Neutrophil (primary cell): ENCODE data around the gene UBQLN2.

Source experiments
- H3K27ac ChIP-seq: fragments of 200-600 bp; sonication (generic); 2 replicates; pipeline ENCODE4 v1.5.1; 2016; ENCODE audit warnings: mild to moderate bottlenecking, moderate library complexity
- H3K27me3 ChIP-seq: fragments of 200-600 bp; sonication (generic); 2 replicates; pipeline ENCODE4 v1.6.0; 2016; ENCODE audit warnings: mild to moderate bottlenecking
- H3K36me3 ChIP-seq: fragments of 200-600 bp; sonication (generic); 2 replicates; pipeline ENCODE4 v1.5.1; 2017
- H3K4me1 ChIP-seq, 2 experiments: fragments of 200-600 bp in 1 of 2; sonication (generic) in 1 of 2; 1 replicate in 1 of 2; 2 replicates in 1 of 2; pipeline versions ENCODE4 v1.5.1 to v1.6.1; 2013 to 2016; ENCODE audit warnings: low read depth in 1 of 2, low read length in 1 of 2, mild to moderate bottlenecking in 1 of 2, moderate library complexity in 1 of 2; ENCODE audit not compliant: control insufficient read depth in 1 of 2, insufficient read depth in 1 of 2
- H3K4me3 ChIP-seq, 2 experiments: fragments of 200-600 bp in 1 of 2; sonication (generic) in 1 of 2; 1 replicate in 1 of 2; 2 replicates in 1 of 2; pipeline ENCODE4 v1.5.1; 2013 to 2016; ENCODE audit warnings: low read depth in 1 of 2, low read length in 1 of 2, mild to moderate bottlenecking in 1 of 2, moderate library complexity in 1 of 2
- H3K9me3 ChIP-seq: fragments of 200-600 bp; sonication (generic); 2 replicates; pipeline ENCODE4 v1.5.1; 2016
- CTCF ChIP-seq: fragments of 200-600 bp; sonication (generic); IDR thresholded peaks from 2 replicates; pipeline ENCODE4 v1.5.1; 2016; ENCODE audit warnings: antibody characterized with exemption

The UBQLN2 gene

DNA sequence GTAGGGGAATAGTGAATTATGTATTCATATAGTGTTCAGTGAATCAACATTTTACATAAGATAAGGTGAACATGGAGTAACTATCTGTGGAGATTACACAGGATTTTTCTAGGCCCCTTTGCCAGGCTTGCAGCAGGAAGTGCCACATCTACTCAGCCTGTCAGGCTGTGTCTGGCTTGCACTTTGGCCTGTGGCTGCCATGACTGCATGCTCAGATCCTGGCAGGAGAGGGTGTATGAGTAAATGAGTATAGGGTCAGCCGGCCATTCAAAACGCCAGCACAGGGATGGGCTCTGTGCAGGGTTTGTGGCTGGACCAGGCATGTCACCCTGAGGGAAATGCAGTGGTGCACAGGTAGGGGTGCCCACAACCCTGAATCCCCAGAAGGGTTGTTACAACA, 51.9 kb downstream of the UBQLN2 start:
- Histone ChIP-seq H3K27ac (no peak overlapping the region), H3K4me3 (no peak overlapping the region), H3K9me3 (no peaks in the 10 kb centered on the region), H3K4me1 (no peaks in the 10 kb centered on the region), H3K27me3 (no peaks in the 10 kb centered on the region), H3K36me3 (no peaks in the 10 kb centered on the region)
- TF ChIP-seq CTCF: no peak
